K562 treated with DMSO at 1 percent for 12 hours (cell line): ENCODE measurements around the gene RGCC. TPM values are rescaled to one million over a fixed set of nuclear protein-coding genes. Genes with fewer than 3 reads are reported as not detected.

Experiments used
- total RNA-seq: library from RNA; unstranded; fragments of 300-600 nt; gene quantifications from 2 replicates; pipeline ENCODE4 v1.2.3, GENCODE V29; 2022; ENCODE audit not compliant: insufficient read depth

Gene RGCC, protein sequence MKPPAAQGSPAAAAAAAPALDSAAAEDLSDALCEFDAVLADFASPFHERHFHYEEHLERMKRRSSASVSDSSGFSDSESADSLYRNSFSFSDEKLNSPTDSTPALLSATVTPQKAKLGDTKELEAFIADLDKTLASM
- 4.2 and 4.9 TPM in 2 replicates for total RNA-seq

GRCh38 chr13:41456768-41457588 is at the start of gene RGCC:
Gene RGCC, plus strand, starts transcription at chr13:41457550. Its CDS starts 158 bp downstream, at chr13:41457708.

Other genes with a start within 250 kb of the RGCC start
- gene MTRF1, start 194.0 kb upstream of the RGCC start, total RNA-seq: 3.5 and 11.7 TPM in 2 replicates
- 2.2 and 6.9 TPM in 2 replicates for gene NAA16, start 146.3 kb upstream of the RGCC start, total RNA-seq